GM23338 (cell line): ENCODE data around the gene SH3TC1.

Experiments used
- CREB1 ChIP-seq: fragments of 250-450 bp; sonication (Bioruptor Pico); IDR thresholded peaks from 2 replicates; pipeline ENCODE4 v1.5.0; 2020; ENCODE audit warnings: low read depth, mild to moderate bottlenecking, moderate library complexity
- EZH2 ChIP-seq: fragments of 200-600 bp; sonication (generic); IDR thresholded peaks from one replicate; pipeline ENCODE4 v1.8.0; 2017; ENCODE audit warnings: antibody characterized with exemption, mild to moderate bottlenecking, low read depth; ENCODE audit not compliant: unreplicated experiment
- EZH2phosphoT487 ChIP-seq: fragments of 200-600 bp; sonication (generic); IDR thresholded peaks from one replicate; pipeline ENCODE4 v1.8.1; 2018; ENCODE audit warnings: antibody characterized with exemption; ENCODE audit not compliant: unreplicated experiment
- JUNB ChIP-seq: IDR thresholded peaks from one replicate; pipeline ENCODE4 v1.6.1; 2016; ENCODE audit warnings: antibody characterized with exemption; ENCODE audit not compliant: unreplicated experiment
- NANOG ChIP-seq: IDR thresholded peaks from 2 replicates; pipeline ENCODE4 v1.6.1; 2016; ENCODE audit warnings: antibody characterized with exemption, borderline replicate concordance
- POLR2AphosphoS5 ChIP-seq: IDR thresholded peaks from 2 replicates; pipeline ENCODE4 v1.6.1; 2016; ENCODE audit warnings: antibody characterized with exemption, low read depth
- STAT1 ChIP-seq: IDR thresholded peaks from one replicate; pipeline ENCODE4 v1.6.1; 2016; ENCODE audit warnings: antibody characterized with exemption; ENCODE audit not compliant: unreplicated experiment
- ZNF114 ChIP-seq: fragments of 250-450 bp; sonication (Bioruptor Pico); IDR thresholded peaks from 2 replicates; pipeline ENCODE4 v1.5.0; 2020; ENCODE audit warnings: mild to moderate bottlenecking, moderate library complexity
- ZNF331 ChIP-seq: fragments of 250-450 bp; sonication (Bioruptor Pico); IDR thresholded peaks from 2 replicates; pipeline ENCODE4 v1.5.0; 2020; ENCODE audit warnings: low read depth, mild to moderate bottlenecking, moderate library complexity
- TF ChIP-seq, protein P1 (sequence below), 2 experiments: fragments of 200-600 bp in 1 of 2; sonication (generic) in 1 of 2; conservative IDR thresholded peaks; 2 replicates each; pipeline versions ENCODE4 v1.5.1 to v1.6.1; 2016 to 2017; ENCODE audit warnings: antibody characterized with exemption in 2 of 2, low read depth in 2 of 2, mild to moderate bottlenecking in 2 of 2, moderate library complexity in 1 of 2
- TF ChIP-seq, protein P2 (sequence below): IDR thresholded peaks from 2 replicates; pipeline ENCODE4 v1.6.1; 2016; ENCODE audit warnings: antibody characterized with exemption
- TF ChIP-seq, protein P3 (sequence below): IDR thresholded peaks from one replicate; pipeline ENCODE4 v1.6.1; 2018; ENCODE audit warnings: antibody characterized with exemption; ENCODE audit not compliant: unreplicated experiment

DNA sequence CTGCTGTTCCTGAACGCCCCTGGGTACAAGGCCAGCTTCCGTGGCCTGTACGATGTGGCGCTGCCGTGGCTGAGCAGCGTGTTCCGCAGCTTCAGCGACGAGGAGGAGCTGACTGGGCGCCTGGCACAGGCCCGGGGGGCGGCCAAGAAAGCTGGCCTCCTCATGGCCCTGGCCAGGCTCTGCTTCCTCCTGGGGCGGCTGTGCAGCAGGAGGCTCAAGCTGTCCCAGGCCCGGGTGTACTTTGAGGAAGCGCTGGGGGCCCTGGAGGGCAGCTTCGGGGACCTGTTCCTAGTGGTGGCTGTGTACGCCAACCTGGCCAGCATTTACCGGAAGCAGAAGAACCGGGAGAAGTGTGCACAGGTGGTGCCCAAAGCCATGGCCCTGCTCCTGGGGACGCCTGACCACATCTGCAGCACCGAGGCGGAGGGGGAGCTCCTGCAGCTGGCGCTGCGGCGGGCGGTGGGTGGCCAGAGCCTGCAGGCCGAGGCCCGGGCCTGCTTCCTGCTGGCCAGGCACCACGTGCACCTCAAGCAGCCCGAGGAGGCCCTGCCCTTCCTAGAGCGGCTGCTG, 28.2 kb downstream of the SH3TC1 start:
- TF ChIP-seq POLR2AphosphoS5 (no peak), EZH2 (no peak), CREB1 (CRISPR knock-in tag) (no peak), EZH2phosphoT487 (no peak), ZNF114 (CRISPR knock-in tag) (no peak), ZNF331 (CRISPR knock-in tag) (no peak), JUNB (no peak), STAT1 (no peak), NANOG (no peak)
- TF ChIP-seq, protein P1, sequence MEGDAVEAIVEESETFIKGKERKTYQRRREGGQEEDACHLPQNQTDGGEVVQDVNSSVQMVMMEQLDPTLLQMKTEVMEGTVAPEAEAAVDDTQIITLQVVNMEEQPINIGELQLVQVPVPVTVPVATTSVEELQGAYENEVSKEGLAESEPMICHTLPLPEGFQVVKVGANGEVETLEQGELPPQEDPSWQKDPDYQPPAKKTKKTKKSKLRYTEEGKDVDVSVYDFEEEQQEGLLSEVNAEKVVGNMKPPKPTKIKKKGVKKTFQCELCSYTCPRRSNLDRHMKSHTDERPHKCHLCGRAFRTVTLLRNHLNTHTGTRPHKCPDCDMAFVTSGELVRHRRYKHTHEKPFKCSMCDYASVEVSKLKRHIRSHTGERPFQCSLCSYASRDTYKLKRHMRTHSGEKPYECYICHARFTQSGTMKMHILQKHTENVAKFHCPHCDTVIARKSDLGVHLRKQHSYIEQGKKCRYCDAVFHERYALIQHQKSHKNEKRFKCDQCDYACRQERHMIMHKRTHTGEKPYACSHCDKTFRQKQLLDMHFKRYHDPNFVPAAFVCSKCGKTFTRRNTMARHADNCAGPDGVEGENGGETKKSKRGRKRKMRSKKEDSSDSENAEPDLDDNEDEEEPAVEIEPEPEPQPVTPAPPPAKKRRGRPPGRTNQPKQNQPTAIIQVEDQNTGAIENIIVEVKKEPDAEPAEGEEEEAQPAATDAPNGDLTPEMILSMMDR (conservative IDR thresholded peaks at IDR 0.05; ENCODE audit: low read depth in 2 of 2): no peak
- TF ChIP-seq, protein P2, sequence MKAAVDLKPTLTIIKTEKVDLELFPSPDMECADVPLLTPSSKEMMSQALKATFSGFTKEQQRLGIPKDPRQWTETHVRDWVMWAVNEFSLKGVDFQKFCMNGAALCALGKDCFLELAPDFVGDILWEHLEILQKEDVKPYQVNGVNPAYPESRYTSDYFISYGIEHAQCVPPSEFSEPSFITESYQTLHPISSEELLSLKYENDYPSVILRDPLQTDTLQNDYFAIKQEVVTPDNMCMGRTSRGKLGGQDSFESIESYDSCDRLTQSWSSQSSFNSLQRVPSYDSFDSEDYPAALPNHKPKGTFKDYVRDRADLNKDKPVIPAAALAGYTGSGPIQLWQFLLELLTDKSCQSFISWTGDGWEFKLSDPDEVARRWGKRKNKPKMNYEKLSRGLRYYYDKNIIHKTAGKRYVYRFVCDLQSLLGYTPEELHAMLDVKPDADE: no peak
- TF ChIP-seq, protein P3, sequence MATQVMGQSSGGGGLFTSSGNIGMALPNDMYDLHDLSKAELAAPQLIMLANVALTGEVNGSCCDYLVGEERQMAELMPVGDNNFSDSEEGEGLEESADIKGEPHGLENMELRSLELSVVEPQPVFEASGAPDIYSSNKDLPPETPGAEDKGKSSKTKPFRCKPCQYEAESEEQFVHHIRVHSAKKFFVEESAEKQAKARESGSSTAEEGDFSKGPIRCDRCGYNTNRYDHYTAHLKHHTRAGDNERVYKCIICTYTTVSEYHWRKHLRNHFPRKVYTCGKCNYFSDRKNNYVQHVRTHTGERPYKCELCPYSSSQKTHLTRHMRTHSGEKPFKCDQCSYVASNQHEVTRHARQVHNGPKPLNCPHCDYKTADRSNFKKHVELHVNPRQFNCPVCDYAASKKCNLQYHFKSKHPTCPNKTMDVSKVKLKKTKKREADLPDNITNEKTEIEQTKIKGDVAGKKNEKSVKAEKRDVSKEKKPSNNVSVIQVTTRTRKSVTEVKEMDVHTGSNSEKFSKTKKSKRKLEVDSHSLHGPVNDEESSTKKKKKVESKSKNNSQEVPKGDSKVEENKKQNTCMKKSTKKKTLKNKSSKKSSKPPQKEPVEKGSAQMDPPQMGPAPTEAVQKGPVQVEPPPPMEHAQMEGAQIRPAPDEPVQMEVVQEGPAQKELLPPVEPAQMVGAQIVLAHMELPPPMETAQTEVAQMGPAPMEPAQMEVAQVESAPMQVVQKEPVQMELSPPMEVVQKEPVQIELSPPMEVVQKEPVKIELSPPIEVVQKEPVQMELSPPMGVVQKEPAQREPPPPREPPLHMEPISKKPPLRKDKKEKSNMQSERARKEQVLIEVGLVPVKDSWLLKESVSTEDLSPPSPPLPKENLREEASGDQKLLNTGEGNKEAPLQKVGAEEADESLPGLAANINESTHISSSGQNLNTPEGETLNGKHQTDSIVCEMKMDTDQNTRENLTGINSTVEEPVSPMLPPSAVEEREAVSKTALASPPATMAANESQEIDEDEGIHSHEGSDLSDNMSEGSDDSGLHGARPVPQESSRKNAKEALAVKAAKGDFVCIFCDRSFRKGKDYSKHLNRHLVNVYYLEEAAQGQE: no peak
